GM12878 (cell line): ENCODE measurements around the gene NOC4L.

Experiments used
- BRCA1 ChIP-seq: IDR thresholded peaks from 2 replicates; pipeline ENCODE4 v1.6.1; 2011; ENCODE audit warnings: low read depth, low read length, improper control_type of control experiment
- CEBPB ChIP-seq, 2 experiments: fragments of 150-350 bp in 1 of 2; IDR thresholded peaks; 2 replicates each; pipeline ENCODE4 v1.6.1; 2012 to 2014; ENCODE audit warnings: low read depth in 2 of 2, low read length in 2 of 2, borderline replicate concordance in 1 of 2, inconsistent platforms in 1 of 2
- CEBPZ ChIP-seq: fragments of 150-350 bp; IDR thresholded peaks from 2 replicates; pipeline ENCODE4 v1.6.1; 2016; ENCODE audit warnings: low read depth, low read length
- EP300 ChIP-seq, 2 experiments: fragments of 150-350 bp in 1 of 2; IDR thresholded peaks; 2 replicates each; pipeline ENCODE4 v1.6.1; 2011 to 2012; ENCODE audit warnings: low read depth in 2 of 2, low read length in 2 of 2, borderline replicate concordance in 1 of 2, improper control_type of control experiment in 1 of 2, inconsistent platforms in 1 of 2; ENCODE audit not compliant: control insufficient read depth in 1 of 2
- JUNB ChIP-seq: IDR thresholded peaks from 2 replicates; pipeline ENCODE4 v1.6.1; 2016; ENCODE audit warnings: antibody characterized with exemption, mild to moderate bottlenecking
- NFYA ChIP-seq: IDR thresholded peaks from 2 replicates; pipeline ENCODE4 v1.6.1; 2011; ENCODE audit warnings: low read depth, mild to moderate bottlenecking, low read length, improper control_type of control experiment, borderline replicate concordance
- NFYB ChIP-seq: IDR thresholded peaks from 2 replicates; pipeline ENCODE4 v1.6.1; 2011; ENCODE audit warnings: low read depth, mild to moderate bottlenecking, low read length, improper control_type of control experiment, moderate library complexity; ENCODE audit not compliant: insufficient read depth
- RBBP5 ChIP-seq: fragments of 200-600 bp; sonication (generic); conservative IDR thresholded peaks from 2 replicates; pipeline ENCODE4 v1.6.1; 2016
- SMAD1 ChIP-seq: fragments of 450-650 bp; IDR thresholded peaks from 2 replicates; pipeline ENCODE4 v1.6.1; 2018; ENCODE audit warnings: mild to moderate bottlenecking, low read depth; ENCODE audit not compliant: partially characterized antibody

GRCh38 chr12:132133952-132134652, 10.2 kb upstream of the NOC4L start:
- TF ChIP-seq NFYB = no peak
- TF ChIP-seq BRCA1 = no peak
- no peak for TF ChIP-seq CEBPB (IDR thresholded peaks at IDR 0.05; ENCODE audit: borderline replicate concordance in 1 of 2, low read depth in 2 of 2, low read length in 2 of 2)
- no peak for TF ChIP-seq JUNB
- no peak for TF ChIP-seq CEBPZ
- TF ChIP-seq EP300 (IDR thresholded peaks at IDR 0.05; ENCODE audit: borderline replicate concordance in 1 of 2, control insufficient read depth in 1 of 2, low read depth in 2 of 2, low read length in 2 of 2) = no peak
- TF ChIP-seq NFYA = no peak
- TF ChIP-seq SMAD1 = no peak
- no peak for TF ChIP-seq RBBP5
